HG03097 (cell line): ENCODE data around the gene MYL12B.
"Not testable (repeated sequence)": the region's sequence is repeated elsewhere in the genome, so short reads cannot be mapped to it uniquely, and the experiment has no call there.

Experiments used
- ATAC-seq: cut with Tn5 transposase; IDR thresholded peaks from one replicate; pipeline ENCODE4 v1.9.1; 2021; ENCODE audit not compliant: unreplicated experiment, low FRiP score

MYL12B gene

DNA sequence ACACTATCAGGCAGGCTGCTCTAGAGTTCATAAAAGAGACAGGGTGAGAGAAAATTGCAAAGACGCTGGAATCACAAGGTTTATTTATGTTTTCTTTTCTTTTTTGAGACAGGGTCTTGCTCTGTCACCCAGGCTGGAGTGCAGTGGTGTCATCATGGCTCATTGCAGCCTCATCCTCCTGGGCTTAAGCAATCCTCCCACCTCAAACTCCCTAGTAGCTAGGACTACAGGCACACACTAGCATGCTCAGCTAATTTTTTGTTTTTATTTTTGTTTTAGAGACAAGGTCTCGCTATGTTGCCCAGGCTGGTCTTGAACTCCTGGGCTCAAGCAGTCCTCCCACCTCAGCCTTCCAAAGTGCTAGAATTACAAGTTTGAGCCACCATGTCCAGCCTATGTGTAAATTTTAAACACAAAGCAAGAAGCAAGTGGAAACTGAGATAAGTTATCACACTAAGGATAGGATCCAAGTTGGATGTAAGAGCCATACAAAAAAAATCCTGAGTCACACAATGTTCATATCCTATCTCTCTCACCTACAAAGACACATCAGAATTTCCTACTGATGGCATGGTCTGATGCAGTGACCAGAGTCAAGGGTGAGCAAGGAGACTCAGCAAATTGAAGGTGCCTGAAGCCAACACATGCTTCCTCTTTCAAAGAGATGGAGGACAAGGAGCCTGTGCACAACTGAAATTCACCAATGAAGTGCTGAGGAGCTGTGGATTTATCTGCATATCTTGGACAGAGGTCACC, 31.4 kb downstream of the MYL12B start:
- no peak for ATAC-seq

DNA sequence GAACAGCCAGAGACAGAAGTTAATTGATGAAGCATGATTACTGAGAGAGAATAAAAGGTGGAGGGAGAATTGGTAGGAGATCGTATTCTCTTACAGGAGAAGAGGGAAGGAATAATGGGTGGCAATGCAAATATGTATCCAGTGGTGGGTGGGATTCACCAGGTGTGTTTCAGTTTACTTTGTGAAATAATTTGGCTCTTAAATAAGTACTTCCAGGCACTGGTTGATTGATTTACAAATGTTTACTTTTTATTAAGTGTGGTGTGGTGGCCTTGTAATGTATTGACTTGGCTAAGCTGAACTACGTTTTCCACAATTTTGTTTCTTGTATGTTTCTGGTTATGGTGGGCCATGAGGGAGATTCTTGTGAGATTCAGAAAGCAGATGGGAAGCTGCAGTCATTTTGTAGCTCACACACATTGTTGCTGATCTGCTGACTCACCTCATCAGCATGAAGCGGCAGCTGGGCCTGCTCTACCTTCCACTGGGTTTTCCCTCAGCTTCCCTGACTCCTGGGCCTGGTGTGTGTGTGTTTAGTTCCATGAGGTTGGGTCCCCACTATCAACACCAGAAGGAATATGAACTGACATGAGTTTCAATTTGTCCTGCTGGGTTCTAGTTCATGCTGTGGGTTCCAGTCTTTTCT, 32.6 kb downstream of the MYL12B start:
- ATAC-seq: no peak

DNA sequence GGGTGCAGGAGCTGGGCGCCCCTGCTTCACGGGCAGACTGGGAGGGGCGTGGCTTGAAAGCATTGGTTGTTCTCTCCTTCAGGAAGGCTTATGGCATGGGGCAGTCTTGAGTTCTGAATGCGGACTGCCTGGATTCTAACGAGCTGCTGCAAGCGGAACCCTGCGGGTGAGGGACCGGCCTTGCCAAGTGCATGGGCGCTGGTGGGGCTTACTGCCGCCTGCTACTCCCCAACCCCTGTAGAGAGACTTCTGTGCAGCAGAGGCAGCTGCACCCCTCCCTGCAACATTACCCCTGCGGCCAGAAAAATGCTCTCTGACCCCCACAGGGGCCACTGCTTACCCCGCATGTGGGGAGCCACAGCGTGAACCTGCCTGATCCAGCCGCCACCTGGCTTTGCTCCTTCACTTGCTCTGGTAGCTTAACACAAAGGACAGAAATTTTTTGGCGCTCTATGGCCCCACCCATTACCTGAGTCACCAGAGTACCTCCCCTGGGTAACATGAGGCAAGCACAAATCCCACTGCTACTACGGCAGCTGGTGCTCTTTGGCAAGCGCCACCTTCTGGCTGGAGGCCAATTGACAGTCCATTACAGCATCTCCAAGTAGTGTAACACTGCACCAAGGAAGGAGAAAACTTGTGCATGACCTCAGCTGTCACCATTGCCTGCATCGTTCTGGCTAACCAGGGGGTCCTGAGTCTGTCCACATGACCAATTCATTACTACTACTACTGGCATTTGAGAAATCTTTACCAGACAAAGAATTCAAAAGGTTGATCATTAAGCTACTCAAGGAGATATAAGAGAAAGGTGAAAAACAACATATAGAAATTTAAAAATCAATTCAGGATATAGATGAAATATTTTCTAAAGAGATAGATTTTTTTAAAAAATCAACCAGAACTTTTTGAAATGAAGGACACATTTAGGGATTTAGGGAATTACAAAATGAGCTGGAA, 35.4 kb downstream of the MYL12B start:
- peak; percentile 99 for ATAC-seq

DNA sequence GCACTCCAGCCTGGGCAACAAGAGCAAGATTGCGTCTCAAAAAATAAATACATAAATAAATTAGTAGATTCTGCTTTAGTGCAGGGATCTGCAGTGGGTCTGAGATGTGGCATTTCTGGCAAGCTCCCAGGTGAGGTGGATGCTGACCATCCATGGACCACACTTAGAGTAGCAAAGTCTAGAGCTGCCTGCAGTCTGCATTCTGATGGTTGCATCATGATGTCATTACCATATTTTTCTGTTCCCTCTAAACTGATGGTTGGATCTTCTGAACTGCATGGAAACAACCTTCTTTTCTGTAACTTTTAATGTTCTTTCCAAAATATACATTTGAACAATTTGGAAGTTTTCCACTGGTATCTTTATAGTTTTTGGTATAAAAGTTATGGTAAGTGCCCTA, 42.9 kb downstream of the MYL12B start:
- no peak for ATAC-seq

DNA sequence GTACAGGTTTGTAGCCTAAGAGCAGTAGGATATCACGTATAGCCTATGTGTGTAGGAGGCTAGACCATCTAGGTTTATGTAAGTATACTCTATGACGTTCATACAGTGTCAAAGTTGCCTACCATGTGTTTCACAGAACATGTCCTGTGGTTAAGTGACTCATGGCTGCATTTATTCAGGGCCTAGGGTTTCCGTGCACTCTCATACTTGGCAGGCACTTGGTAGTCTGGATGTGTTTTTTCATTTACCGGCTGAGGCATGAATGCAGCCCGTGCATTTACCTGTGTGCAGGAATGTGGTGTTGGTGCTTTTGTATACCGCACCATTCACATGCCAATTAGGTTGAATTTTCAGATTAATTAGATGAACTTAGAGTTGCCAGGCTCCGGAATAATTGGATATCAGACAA, 43.4 kb downstream of the MYL12B start:
- no peak for ATAC-seq

DNA sequence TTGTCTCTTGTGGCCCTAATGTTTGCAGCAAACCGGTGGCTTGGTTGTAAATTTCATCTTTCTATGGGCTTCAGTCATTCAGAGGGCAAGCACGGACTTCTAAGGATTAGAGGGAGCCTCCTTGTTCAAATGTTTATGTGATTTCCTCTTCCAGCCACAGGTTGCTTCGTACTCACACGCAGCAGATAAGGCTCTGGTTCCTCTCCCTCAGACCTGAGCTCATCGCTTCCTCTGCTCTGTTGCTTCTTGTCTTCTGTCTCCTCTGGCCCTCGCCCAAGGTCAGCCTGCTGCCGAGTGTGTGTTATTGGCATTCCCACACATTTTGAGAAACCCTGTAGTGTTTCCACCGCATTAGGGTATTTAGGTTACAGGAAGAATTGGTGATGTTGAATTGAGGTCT, 44.0 kb downstream of the MYL12B start:
- ATAC-seq: no peak

DNA sequence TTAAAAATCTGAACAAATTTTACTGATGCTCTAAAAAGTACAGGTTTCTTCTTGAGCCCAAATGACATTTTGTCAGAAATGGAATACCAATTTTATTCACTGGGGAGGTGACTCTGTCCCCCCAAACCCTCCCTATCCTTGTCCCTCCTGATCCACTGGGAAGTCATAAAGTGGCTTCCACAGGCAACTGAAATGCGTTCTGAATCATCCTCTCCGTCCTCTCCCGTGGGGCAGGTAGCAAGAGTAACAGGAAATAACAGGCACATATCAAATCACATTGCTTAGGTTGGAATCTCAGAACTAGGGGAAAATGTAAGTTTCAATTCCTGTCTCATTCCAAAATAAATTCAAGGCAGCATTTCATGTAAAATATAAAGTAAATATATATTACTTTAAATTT, 44.5 kb downstream of the MYL12B start:
- no peak for ATAC-seq

DNA sequence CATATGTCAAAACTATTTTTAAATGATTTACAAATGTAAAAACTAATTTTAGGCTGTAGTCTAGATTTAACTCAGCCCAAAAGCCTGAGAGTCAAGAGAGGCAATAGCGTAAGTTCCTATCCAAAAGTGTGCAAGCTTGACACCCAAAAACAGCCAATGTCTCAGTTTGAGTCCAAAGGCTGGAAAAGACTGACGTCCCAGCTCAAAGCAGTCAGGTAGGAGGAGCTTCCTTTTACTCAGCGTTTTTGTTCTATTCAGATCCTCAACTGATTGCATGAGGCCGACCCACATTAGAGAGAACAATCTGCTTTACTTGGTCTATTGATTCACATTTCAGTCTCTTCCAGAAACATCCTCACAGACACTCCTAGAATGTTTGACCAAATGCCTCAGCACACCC, 51.8 kb downstream of the MYL12B start:
- ATAC-seq: no peak

DNA sequence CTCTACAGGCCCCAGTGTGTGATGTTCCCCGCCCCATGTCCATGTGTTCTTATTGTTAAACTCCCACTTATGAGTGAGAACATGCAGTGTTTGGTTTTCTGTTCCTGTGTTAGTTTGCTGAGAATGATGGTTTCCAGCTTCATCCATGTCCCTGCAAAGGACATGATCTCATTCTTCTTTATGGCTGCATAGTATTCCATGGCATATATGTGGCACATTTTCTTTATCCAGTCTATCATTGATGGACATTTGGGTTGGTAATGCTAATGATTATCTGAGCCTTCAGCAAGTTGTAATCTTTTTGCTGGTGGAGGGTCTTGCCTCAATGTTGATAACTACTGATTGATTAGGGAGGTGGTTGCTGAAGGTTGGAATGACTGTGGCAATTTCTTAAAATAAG, 53.4 kb downstream of the MYL12B start:
- ATAC-seq: not testable (repeated sequence)

DNA sequence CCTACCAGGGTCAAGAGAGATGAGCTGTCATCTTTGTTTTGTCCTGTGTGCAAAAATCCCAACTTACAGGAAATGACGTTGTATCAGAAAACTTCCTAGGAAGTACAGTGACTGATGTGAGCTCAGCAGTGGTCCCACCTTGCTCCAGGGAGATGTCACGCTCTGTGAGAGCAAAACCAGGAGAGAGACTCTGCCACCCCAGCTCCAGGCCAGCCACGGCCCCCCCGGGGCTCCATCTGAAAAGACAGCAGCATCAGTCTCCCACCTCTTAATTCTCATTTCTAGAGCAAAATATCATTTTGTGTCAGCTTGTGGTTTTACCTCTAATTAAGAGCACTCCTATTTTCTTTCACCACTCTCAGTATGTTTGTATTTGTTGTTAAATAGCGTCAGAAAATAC, 57.5 kb downstream of the MYL12B start:
- no peak for ATAC-seq

DNA sequence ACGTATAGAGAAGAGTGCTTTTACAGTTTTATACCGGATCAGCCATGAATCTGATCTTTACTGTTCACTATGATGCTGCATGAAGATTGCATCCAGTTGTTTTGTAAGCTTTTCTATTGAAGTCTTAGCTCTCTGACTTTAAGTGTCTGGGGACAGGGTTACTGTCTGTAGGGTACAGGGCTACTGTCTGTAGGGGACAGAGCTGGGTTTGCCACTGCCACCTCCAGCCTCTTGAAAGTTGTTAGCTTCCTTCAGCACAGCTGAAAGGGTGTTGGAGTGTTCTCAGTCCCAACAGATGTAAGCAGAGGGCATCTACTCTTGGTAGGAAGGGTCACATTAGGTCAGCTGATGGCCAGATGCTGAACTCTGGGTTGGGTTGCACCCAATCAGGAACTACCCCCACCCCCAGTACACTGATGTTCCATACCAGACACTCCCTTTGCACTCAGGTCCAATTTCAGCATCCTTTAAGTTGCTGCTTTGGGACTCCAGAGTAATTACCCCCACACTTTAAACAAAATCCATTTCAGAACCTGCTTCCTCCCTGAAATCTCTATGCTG, 58.0 kb downstream of the MYL12B start:
- ATAC-seq: no peak

DNA sequence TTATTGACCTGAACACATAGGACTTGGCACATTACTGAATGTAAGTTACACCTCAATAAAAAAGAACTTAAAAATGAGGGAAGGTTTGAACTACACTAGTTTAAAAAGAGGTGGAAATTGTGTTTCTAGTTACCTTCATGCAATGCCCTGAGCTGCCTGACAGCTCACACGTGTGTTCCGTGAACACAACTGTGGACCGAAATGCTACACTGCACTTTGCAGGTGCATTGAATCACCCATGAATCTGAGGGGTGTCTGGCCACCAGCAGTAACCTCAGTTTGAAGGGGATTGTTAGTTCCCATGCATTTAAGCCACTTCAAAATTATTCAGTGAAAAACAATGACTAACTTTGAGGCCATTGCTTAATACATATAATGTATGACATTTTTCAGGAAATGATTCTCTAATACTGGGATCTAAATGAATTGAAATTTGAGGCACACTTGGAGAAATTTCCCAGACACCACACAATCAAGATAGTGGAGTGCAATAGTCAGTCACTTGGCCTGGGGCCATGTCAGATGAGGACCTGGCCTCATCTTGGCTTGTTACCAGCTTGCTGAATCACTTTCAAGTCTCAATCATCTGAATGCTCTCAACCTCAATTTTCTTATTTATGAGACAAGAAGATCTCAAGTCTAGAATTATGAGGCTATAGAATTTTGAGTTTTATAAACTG, 59.3 kb downstream of the MYL12B start:
- no peak for ATAC-seq

DNA sequence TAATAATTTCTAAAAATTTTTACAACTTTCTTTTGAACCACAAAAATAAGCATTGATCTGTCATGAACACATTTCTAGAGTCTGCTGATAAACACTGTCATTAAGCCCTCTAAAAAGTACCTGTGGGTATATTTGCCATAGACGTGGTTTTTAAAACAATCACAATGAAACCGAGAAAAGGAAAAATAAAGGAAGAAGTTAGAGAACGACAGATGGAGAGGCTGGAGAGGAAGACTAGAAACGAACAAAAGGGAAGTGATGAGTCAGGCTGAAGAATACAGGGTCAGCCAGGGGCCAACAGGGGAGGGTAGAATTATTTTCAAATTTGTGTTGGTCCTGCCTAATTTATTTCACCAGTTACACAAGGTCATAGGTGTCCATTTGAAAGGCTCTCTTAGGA, 62.0 kb downstream of the MYL12B start:
- no peak for ATAC-seq
